GM23338 (cell line): ENCODE results near the gene CELF2. TPM values are rescaled to one million over a fixed set of nuclear protein-coding genes. Genes with fewer than 3 reads are reported as not detected.

ENCODE experiments used
- ATAC-seq: fragments of 200-7000 bp; cut with Tn5 transposase; 3 replicates; pipeline ENCODE4 v1.9.1; 2020
- DNase-seq: peaks from one replicate; pipeline ENCODE4 v3.0.0-alpha.2; 2015; ENCODE audit warnings: low spot score
- H2AFZ ChIP-seq: fragments of 200-600 bp; sonication (generic); 2 replicates; pipeline ENCODE4 v1.8.0; 2016; ENCODE audit warnings: antibody characterized with exemption, mild to moderate bottlenecking, moderate library complexity
- H3F3A ChIP-seq: fragments of 200-600 bp; sonication (generic); replicated peaks from 2 replicates; pipeline ENCODE4 v1.8.0; 2017; ENCODE audit warnings: antibody characterized with exemption, mixed run types, low read depth
- H3K27ac ChIP-seq: fragments of 200-600 bp; sonication (generic); 2 replicates; pipeline ENCODE4 v1.6.1; 2016; ENCODE audit warnings: low read depth
- H3K27me3 ChIP-seq: fragments of 200-600 bp; sonication (generic); 2 replicates; pipeline ENCODE4 v1.8.0; 2016; ENCODE audit warnings: mild to moderate bottlenecking, mixed run types, moderate library complexity; ENCODE audit not compliant: insufficient read depth
- H3K36me3 ChIP-seq: fragments of 200-600 bp; sonication (generic); 2 replicates; pipeline ENCODE4 v1.8.0; 2016; ENCODE audit warnings: mild to moderate bottlenecking; ENCODE audit not compliant: insufficient read depth
- H3K4me1 ChIP-seq: fragments of 200-600 bp; sonication (generic); 2 replicates; pipeline ENCODE4 v1.8.0; 2016; ENCODE audit warnings: mild to moderate bottlenecking, moderate library complexity; ENCODE audit not compliant: insufficient read depth
- H3K4me2 ChIP-seq: fragments of 200-600 bp; sonication (generic); 2 replicates; pipeline ENCODE4 v1.7.1; 2017; ENCODE audit warnings: mixed run types
- H3K4me3 ChIP-seq: fragments of 200-600 bp; sonication (generic); 2 replicates; pipeline ENCODE4 v1.6.1; 2016; ENCODE audit warnings: mixed run types
- H3K79me2 ChIP-seq: fragments of 200-600 bp; sonication (generic); replicated peaks from 2 replicates; pipeline ENCODE4 v1.8.0; 2017; ENCODE audit warnings: mild to moderate bottlenecking; ENCODE audit not compliant: insufficient read depth
- H3K9me2 ChIP-seq: fragments of 200-600 bp; sonication (generic); 2 replicates; pipeline ENCODE4 v1.8.0; 2017; ENCODE audit not compliant: insufficient read depth
- H4K20me1 ChIP-seq: fragments of 200-600 bp; sonication (generic); replicated peaks from 2 replicates; pipeline ENCODE4 v1.8.0; 2017; ENCODE audit warnings: mild to moderate bottlenecking; ENCODE audit not compliant: insufficient read depth
- H3K27ac Mint-ChIP-seq: 2 replicates; pipeline ENCODE4 v1.8.0; 2020; ENCODE audit warnings: inconsistent platforms, mild to moderate bottlenecking, moderate library complexity, mixed read lengths
- H3K27me3 Mint-ChIP-seq: 3 replicates; pipeline ENCODE4 v1.8.0; 2022; ENCODE audit warnings: low read depth, mild to moderate bottlenecking, moderate library complexity, mixed read lengths, inconsistent platforms; ENCODE audit not compliant: insufficient read depth, poor library complexity
- H3K36me3 Mint-ChIP-seq: 3 replicates; pipeline ENCODE4 v1.8.0; 2021; ENCODE audit warnings: low read depth, mild to moderate bottlenecking, inconsistent platforms, moderate library complexity, mixed read lengths
- H3K4me1 Mint-ChIP-seq: 3 replicates; pipeline ENCODE4 v1.8.0; 2020; ENCODE audit warnings: mild to moderate bottlenecking, inconsistent platforms, mixed read lengths
- H3K4me3 Mint-ChIP-seq: 3 replicates; pipeline ENCODE4 v1.8.0; 2021; ENCODE audit warnings: moderate library complexity, mild to moderate bottlenecking, inconsistent platforms, mixed read lengths
- H3K9me3 Mint-ChIP-seq: 3 replicates; pipeline ENCODE4 v1.8.0; 2020; ENCODE audit warnings: moderate library complexity, mild to moderate bottlenecking, inconsistent platforms, mixed read lengths
- CREB1 ChIP-seq: fragments of 250-450 bp; sonication (Bioruptor Pico); IDR thresholded peaks from 2 replicates; pipeline ENCODE4 v1.5.0; 2020; ENCODE audit warnings: low read depth, mild to moderate bottlenecking, moderate library complexity
- EZH2 ChIP-seq: fragments of 200-600 bp; sonication (generic); IDR thresholded peaks from one replicate; pipeline ENCODE4 v1.8.0; 2017; ENCODE audit warnings: antibody characterized with exemption, mild to moderate bottlenecking, low read depth; ENCODE audit not compliant: unreplicated experiment
- EZH2phosphoT487 ChIP-seq: fragments of 200-600 bp; sonication (generic); IDR thresholded peaks from one replicate; pipeline ENCODE4 v1.8.1; 2018; ENCODE audit warnings: antibody characterized with exemption; ENCODE audit not compliant: unreplicated experiment
- JUNB ChIP-seq: IDR thresholded peaks from one replicate; pipeline ENCODE4 v1.6.1; 2016; ENCODE audit warnings: antibody characterized with exemption; ENCODE audit not compliant: unreplicated experiment
- NANOG ChIP-seq: IDR thresholded peaks from 2 replicates; pipeline ENCODE4 v1.6.1; 2016; ENCODE audit warnings: antibody characterized with exemption, borderline replicate concordance
- POLR2AphosphoS5 ChIP-seq: IDR thresholded peaks from 2 replicates; pipeline ENCODE4 v1.6.1; 2016; ENCODE audit warnings: antibody characterized with exemption, low read depth
- STAT1 ChIP-seq: IDR thresholded peaks from one replicate; pipeline ENCODE4 v1.6.1; 2016; ENCODE audit warnings: antibody characterized with exemption; ENCODE audit not compliant: unreplicated experiment
- ZNF114 ChIP-seq: fragments of 250-450 bp; sonication (Bioruptor Pico); IDR thresholded peaks from 2 replicates; pipeline ENCODE4 v1.5.0; 2020; ENCODE audit warnings: mild to moderate bottlenecking, moderate library complexity
- polyA plus RNA-seq: library from polyadenylated mRNA; unstranded; fragments of >200 nt; fragmentation: Nextera tagmentation; extraction: Ambion mirVana; gene quantifications from 2 replicates; pipeline ENCODE4 v1.2.1, GENCODE V29; 2016
- total RNA-seq: library from RNA; depleted of rRNA; stranded (reverse); fragments of >200 nt; shearing (Covaris generic); gene quantifications from 2 replicates; pipeline ENCODE4 v1.2.3, GENCODE V29; 2014
- TF ChIP-seq, protein P1 (sequence below), 2 experiments: fragments of 200-600 bp in 1 of 2; sonication (generic) in 1 of 2; conservative IDR thresholded peaks; 2 replicates each; pipeline versions ENCODE4 v1.5.1 to v1.6.1; 2016 to 2017; ENCODE audit warnings: antibody characterized with exemption in 2 of 2, low read depth in 2 of 2, mild to moderate bottlenecking in 2 of 2, moderate library complexity in 1 of 2
- TF ChIP-seq, protein P2 (sequence below): IDR thresholded peaks from one replicate; pipeline ENCODE4 v1.6.1; 2018; ENCODE audit warnings: antibody characterized with exemption; ENCODE audit not compliant: unreplicated experiment
- TF ChIP-seq, protein P3 (sequence below): IDR thresholded peaks from 2 replicates; pipeline ENCODE4 v1.6.1; 2016; ENCODE audit warnings: antibody characterized with exemption

CELF2 gene
- total and polyA plus RNA-seq, 2 experiments from 2014 or later: 18.1 to 22.5 TPM

DNA sequence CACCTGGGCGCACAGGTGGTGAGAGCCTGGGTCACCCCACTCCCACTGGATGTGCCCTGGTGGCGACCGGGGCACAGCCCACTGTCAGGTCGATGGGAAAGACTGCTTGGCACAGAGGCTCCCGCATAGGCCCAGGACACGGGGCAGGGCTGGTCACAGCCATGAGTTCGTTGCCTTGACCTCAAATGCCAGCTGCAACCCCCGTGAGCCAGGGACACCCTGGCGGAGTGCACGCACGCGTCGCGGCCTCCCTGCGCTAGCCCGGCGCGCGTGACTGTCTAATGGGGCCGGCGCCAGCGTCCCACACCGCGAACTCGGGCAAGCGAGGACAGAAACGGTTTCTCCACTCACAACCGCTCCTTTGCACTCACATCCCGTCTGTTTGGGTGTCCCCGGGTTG lies 326.4 kb downstream of the CELF2 start (continued):
- TF ChIP-seq, protein P1, sequence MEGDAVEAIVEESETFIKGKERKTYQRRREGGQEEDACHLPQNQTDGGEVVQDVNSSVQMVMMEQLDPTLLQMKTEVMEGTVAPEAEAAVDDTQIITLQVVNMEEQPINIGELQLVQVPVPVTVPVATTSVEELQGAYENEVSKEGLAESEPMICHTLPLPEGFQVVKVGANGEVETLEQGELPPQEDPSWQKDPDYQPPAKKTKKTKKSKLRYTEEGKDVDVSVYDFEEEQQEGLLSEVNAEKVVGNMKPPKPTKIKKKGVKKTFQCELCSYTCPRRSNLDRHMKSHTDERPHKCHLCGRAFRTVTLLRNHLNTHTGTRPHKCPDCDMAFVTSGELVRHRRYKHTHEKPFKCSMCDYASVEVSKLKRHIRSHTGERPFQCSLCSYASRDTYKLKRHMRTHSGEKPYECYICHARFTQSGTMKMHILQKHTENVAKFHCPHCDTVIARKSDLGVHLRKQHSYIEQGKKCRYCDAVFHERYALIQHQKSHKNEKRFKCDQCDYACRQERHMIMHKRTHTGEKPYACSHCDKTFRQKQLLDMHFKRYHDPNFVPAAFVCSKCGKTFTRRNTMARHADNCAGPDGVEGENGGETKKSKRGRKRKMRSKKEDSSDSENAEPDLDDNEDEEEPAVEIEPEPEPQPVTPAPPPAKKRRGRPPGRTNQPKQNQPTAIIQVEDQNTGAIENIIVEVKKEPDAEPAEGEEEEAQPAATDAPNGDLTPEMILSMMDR (conservative IDR thresholded peaks at IDR 0.05; ENCODE audit: low read depth in 2 of 2): no peak
- no peak for TF ChIP-seq JUNB

DNA sequence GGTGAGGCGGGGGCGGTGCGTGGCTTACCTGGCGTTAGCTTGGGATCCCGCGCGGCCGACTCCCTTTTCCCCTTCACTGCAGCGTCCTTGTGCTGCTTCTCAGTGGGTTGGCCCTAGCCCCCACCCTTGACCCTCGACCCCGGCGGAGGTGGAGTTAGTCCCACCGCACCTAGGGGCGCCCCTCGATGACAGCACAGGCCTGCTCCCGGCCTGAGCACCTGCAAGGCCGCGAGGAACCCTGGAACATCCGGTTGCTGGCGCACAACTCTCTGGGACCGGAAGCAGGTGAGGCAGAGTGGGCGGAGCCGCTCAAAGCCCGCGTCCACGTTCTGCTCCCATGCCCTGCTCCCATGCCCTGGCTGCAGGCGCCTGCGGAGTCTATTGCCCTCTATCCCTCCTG lies 326.9 kb downstream of the CELF2 start:
- Histone ChIP-seq H2AFZ (peak overlapping the region; percentile 87), H3K36me3 (no peaks in the 10 kb centered on the region), H3K4me3 (no peak overlapping the region), H3K27me3 (no peaks in the 10 kb centered on the region), H4K20me1 (no peaks in the 10 kb centered on the region), H3K79me2 (no peaks in the 10 kb centered on the region), H3F3A (no peaks in the 10 kb centered on the region), H3K27ac (no peak overlapping the region), H3K4me2 (no peak overlapping the region), H3K9me2 (no peaks in the 10 kb centered on the region), H3K4me1 (no peaks in the 10 kb centered on the region)
- H3K36me3 Mint-ChIP-seq: peaks cover 2% of the 10 kb centered on the region; the same call in 1 of the 3 replicates
- no peaks in the 10 kb centered on the region for H3K27me3 Mint-ChIP-seq
- H3K4me1 Mint-ChIP-seq: peaks cover 3% of the 10 kb centered on the region; the same call in 2 of the 3 replicates
- DNase-seq (peak; percentile 65), ATAC-seq (peak; percentile 76)
- H3K9me3 Mint-ChIP-seq: peaks cover 10% of the 10 kb centered on the region
- no peak overlapping the region for H3K4me3 Mint-ChIP-seq
- no peak overlapping the region for H3K27ac Mint-ChIP-seq
- TF ChIP-seq NANOG (no peak), ZNF114 (CRISPR knock-in tag) (no peak), STAT1 (no peak), POLR2AphosphoS5 (no peak), JUNB (no peak), CREB1 (CRISPR knock-in tag) (no peak), EZH2phosphoT487 (no peak), EZH2 (no peak)
- TF ChIP-seq, protein P2, sequence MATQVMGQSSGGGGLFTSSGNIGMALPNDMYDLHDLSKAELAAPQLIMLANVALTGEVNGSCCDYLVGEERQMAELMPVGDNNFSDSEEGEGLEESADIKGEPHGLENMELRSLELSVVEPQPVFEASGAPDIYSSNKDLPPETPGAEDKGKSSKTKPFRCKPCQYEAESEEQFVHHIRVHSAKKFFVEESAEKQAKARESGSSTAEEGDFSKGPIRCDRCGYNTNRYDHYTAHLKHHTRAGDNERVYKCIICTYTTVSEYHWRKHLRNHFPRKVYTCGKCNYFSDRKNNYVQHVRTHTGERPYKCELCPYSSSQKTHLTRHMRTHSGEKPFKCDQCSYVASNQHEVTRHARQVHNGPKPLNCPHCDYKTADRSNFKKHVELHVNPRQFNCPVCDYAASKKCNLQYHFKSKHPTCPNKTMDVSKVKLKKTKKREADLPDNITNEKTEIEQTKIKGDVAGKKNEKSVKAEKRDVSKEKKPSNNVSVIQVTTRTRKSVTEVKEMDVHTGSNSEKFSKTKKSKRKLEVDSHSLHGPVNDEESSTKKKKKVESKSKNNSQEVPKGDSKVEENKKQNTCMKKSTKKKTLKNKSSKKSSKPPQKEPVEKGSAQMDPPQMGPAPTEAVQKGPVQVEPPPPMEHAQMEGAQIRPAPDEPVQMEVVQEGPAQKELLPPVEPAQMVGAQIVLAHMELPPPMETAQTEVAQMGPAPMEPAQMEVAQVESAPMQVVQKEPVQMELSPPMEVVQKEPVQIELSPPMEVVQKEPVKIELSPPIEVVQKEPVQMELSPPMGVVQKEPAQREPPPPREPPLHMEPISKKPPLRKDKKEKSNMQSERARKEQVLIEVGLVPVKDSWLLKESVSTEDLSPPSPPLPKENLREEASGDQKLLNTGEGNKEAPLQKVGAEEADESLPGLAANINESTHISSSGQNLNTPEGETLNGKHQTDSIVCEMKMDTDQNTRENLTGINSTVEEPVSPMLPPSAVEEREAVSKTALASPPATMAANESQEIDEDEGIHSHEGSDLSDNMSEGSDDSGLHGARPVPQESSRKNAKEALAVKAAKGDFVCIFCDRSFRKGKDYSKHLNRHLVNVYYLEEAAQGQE: no peak
- TF ChIP-seq, protein P1 (conservative IDR thresholded peaks at IDR 0.05; ENCODE audit: low read depth in 2 of 2): no peak
- TF ChIP-seq, protein P3, sequence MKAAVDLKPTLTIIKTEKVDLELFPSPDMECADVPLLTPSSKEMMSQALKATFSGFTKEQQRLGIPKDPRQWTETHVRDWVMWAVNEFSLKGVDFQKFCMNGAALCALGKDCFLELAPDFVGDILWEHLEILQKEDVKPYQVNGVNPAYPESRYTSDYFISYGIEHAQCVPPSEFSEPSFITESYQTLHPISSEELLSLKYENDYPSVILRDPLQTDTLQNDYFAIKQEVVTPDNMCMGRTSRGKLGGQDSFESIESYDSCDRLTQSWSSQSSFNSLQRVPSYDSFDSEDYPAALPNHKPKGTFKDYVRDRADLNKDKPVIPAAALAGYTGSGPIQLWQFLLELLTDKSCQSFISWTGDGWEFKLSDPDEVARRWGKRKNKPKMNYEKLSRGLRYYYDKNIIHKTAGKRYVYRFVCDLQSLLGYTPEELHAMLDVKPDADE: no peak
